HEK293 (cell line): ENCODE measurements around the gene NATD1.

Experiments
- CTCF ChIA-PET: fragments of 350-600 bp; formaldehyde crosslinking; extraction: SDS; loops from one replicate; lab custom pipeline; 2021; ENCODE audit warnings: antibody characterized with exemption; lab: Yijun Ruan, JAX
- POLR2A ChIA-PET: fragments of 300-600 bp; formaldehyde crosslinking; extraction: SDS; loops from one replicate; lab custom pipeline; 2020; ENCODE audit warnings: antibody characterized with exemption, inconsistent platforms; lab: Yijun Ruan, JAX
- H3K27ac ChIP-seq: fragments of 200-500 bp; sonication (Bioruptor generic); 2 replicates; pipeline ENCODE4 v1.5.1; 2014; ENCODE audit warnings: low read depth, low read length, control low read depth, inconsistent platforms; ENCODE audit errors: extremely low read depth
- H3K36me3 ChIP-seq, 2 experiments: fragments of 200-500 bp in 1 of 2; sonication (Bioruptor generic) in 1 of 2; 1 replicate in 1 of 2; 2 replicates in 1 of 2; pipeline ENCODE4 v1.5.1; 2014 to 2017; ENCODE audit warnings: inconsistent platforms in 2 of 2, low read length in 2 of 2; ENCODE audit not compliant: control insufficient read depth in 2 of 2, insufficient read depth in 1 of 2
- H3K4me1 ChIP-seq: fragments of 200-500 bp; sonication (Bioruptor generic); 2 replicates; pipeline ENCODE4 v1.5.1; 2014; ENCODE audit warnings: mild to moderate bottlenecking, low read length, inconsistent platforms; ENCODE audit not compliant: control insufficient read depth, insufficient read depth
- H3K4me3 ChIP-seq: 2 replicates; pipeline ENCODE4 v1.5.1; 2011; ENCODE audit warnings: low read depth, mild to moderate bottlenecking, control low read depth, low read length, moderate library complexity
- H3K9me3 ChIP-seq: fragments of 200-500 bp; sonication (Bioruptor generic); 2 replicates; pipeline ENCODE4 v1.5.1; 2014; ENCODE audit warnings: low read depth, low read length, inconsistent platforms; ENCODE audit not compliant: control insufficient read depth, insufficient read depth
- GLIS1 ChIP-seq: fragments of 450-650 bp; formaldehyde crosslinking; IDR thresholded peaks from 2 replicates; pipeline ENCODE4 v1.5.1; 2016; ENCODE audit warnings: missing biosample characterization, missing genetic modification characterization
- GLIS2 ChIP-seq: fragments of 450-650 bp; formaldehyde crosslinking; IDR thresholded peaks from 2 replicates; pipeline ENCODE4 v1.5.1; 2016; ENCODE audit warnings: missing biosample characterization, missing genetic modification characterization
- IKZF3 ChIP-seq: fragments of 450-650 bp; IDR thresholded peaks from 2 replicates; pipeline ENCODE4 v1.5.0; 2018; ENCODE audit warnings: missing biosample characterization, mild to moderate bottlenecking, missing genetic modification characterization, moderate library complexity
- MZF1 ChIP-seq: fragments of 450-650 bp; formaldehyde crosslinking; IDR thresholded peaks from 2 replicates; pipeline ENCODE4 v1.5.1; 2017; ENCODE audit warnings: missing biosample characterization, missing genetic modification characterization, borderline replicate concordance
- SP3 ChIP-seq: fragments of 450-650 bp; formaldehyde crosslinking; IDR thresholded peaks from 2 replicates; pipeline ENCODE4 v1.5.1; 2016; ENCODE audit warnings: missing biosample characterization, missing genetic modification characterization
- TCF7L2 ChIP-seq: IDR thresholded peaks from 2 replicates; pipeline ENCODE4 v1.6.1; 2011; ENCODE audit warnings: low read depth, mild to moderate bottlenecking, inconsistent platforms, low read length, moderate library complexity, borderline replicate concordance
- YY1 ChIP-seq: fragments of 450-650 bp; formaldehyde crosslinking; IDR thresholded peaks from 2 replicates; pipeline ENCODE4 v1.5.1; 2018; ENCODE audit warnings: missing biosample characterization, missing genetic modification characterization
- ZFHX2 ChIP-seq: fragments of 450-650 bp; formaldehyde crosslinking; conservative IDR thresholded peaks from 2 replicates; pipeline ENCODE4 v1.5.1; 2016; ENCODE audit warnings: missing biosample characterization, missing genetic modification characterization
- ZFP37 ChIP-seq: fragments of 450-650 bp; formaldehyde crosslinking; IDR thresholded peaks from 2 replicates; pipeline ENCODE4 v1.5.1; 2016; ENCODE audit warnings: missing biosample characterization, missing genetic modification characterization
- ZNF10 ChIP-seq: fragments of 450-650 bp; formaldehyde crosslinking; IDR thresholded peaks from 2 replicates; pipeline ENCODE4 v1.5.1; 2017; ENCODE audit warnings: missing biosample characterization, missing genetic modification characterization
- ZNF16 ChIP-seq: fragments of 450-650 bp; formaldehyde crosslinking; IDR thresholded peaks from 2 replicates; pipeline ENCODE4 v1.5.1; 2016; ENCODE audit warnings: low read depth, missing biosample characterization, missing genetic modification characterization
- ZNF394 ChIP-seq: fragments of 450-650 bp; formaldehyde crosslinking; IDR thresholded peaks from 2 replicates; pipeline ENCODE4 v1.5.1; 2016; ENCODE audit warnings: missing biosample characterization, missing genetic modification characterization, mild to moderate bottlenecking, moderate library complexity, borderline replicate concordance
- ZNF433 ChIP-seq: fragments of 450-650 bp; formaldehyde crosslinking; IDR thresholded peaks from 2 replicates; pipeline ENCODE4 v1.5.1; 2016; ENCODE audit warnings: missing biosample characterization, missing genetic modification characterization, low read depth
- ZNF530 ChIP-seq: fragments of 450-650 bp; formaldehyde crosslinking; IDR thresholded peaks from 2 replicates; pipeline ENCODE4 v1.5.1; 2016; ENCODE audit warnings: low read depth, missing biosample characterization, missing genetic modification characterization
- ZNF555 ChIP-seq: fragments of 450-650 bp; formaldehyde crosslinking; conservative IDR thresholded peaks from 2 replicates; pipeline ENCODE4 v1.5.1; 2017; ENCODE audit warnings: missing biosample characterization, mild to moderate bottlenecking, missing genetic modification characterization, inconsistent platforms
- ZNF768 ChIP-seq: fragments of 450-650 bp; formaldehyde crosslinking; IDR thresholded peaks from 2 replicates; pipeline ENCODE4 v1.5.1; 2018; ENCODE audit warnings: missing biosample characterization, mild to moderate bottlenecking, missing genetic modification characterization
- ZSCAN30 ChIP-seq: fragments of 450-650 bp; IDR thresholded peaks from 2 replicates; pipeline ENCODE4 v1.5.1; 2018; ENCODE audit warnings: missing biosample characterization, mild to moderate bottlenecking, missing genetic modification characterization, moderate library complexity
- TF ChIP-seq, protein P1 (sequence below): fragments of 450-650 bp; formaldehyde crosslinking; conservative IDR thresholded peaks from 2 replicates; pipeline ENCODE4 v1.5.1; 2016; ENCODE audit warnings: low read depth, missing biosample characterization, missing genetic modification characterization
- TF ChIP-seq, protein P2 (sequence below): fragments of 450-650 bp; formaldehyde crosslinking; IDR thresholded peaks from 2 replicates; pipeline ENCODE4 v1.5.1; 2017; ENCODE audit warnings: missing biosample characterization, missing genetic modification characterization
- TF ChIP-seq, protein P3 (sequence below): sonication (generic); formaldehyde crosslinking; IDR thresholded peaks from 2 replicates; pipeline ENCODE4 v1.8.1; 2022; ENCODE audit warnings: mild to moderate bottlenecking, moderate library complexity, missing genetic modification reagents

NATD1 gene

DNA sequence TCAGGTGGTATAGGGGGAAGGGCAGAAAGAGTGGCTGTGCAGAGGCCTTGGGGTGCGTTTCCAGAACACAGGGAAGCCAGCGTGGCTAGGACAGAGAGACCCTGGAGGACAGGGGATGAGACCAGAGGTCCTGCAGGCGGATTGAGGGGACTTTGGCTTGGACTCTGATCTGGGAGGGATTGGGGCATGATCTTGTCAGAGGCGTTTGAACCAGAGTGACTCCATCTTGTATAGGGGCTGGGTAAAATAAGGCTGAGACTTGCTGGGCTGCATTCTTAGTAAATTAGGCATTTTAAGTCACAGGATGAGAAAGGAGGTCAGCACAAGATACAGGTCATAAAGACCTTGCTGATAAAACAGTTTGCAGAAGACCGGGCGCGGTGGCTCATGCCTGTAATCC, 5.4 kb upstream of the NATD1 start:
- ChIA-PET CTCF (no interaction called here), POLR2A (interaction anchor here (1.3 kb wide), 1 partner anchor 14 kb away, joined by 4 read pairs; no protein-coding TSS in a partner anchor)
- TF ChIP-seq, protein P1, sequence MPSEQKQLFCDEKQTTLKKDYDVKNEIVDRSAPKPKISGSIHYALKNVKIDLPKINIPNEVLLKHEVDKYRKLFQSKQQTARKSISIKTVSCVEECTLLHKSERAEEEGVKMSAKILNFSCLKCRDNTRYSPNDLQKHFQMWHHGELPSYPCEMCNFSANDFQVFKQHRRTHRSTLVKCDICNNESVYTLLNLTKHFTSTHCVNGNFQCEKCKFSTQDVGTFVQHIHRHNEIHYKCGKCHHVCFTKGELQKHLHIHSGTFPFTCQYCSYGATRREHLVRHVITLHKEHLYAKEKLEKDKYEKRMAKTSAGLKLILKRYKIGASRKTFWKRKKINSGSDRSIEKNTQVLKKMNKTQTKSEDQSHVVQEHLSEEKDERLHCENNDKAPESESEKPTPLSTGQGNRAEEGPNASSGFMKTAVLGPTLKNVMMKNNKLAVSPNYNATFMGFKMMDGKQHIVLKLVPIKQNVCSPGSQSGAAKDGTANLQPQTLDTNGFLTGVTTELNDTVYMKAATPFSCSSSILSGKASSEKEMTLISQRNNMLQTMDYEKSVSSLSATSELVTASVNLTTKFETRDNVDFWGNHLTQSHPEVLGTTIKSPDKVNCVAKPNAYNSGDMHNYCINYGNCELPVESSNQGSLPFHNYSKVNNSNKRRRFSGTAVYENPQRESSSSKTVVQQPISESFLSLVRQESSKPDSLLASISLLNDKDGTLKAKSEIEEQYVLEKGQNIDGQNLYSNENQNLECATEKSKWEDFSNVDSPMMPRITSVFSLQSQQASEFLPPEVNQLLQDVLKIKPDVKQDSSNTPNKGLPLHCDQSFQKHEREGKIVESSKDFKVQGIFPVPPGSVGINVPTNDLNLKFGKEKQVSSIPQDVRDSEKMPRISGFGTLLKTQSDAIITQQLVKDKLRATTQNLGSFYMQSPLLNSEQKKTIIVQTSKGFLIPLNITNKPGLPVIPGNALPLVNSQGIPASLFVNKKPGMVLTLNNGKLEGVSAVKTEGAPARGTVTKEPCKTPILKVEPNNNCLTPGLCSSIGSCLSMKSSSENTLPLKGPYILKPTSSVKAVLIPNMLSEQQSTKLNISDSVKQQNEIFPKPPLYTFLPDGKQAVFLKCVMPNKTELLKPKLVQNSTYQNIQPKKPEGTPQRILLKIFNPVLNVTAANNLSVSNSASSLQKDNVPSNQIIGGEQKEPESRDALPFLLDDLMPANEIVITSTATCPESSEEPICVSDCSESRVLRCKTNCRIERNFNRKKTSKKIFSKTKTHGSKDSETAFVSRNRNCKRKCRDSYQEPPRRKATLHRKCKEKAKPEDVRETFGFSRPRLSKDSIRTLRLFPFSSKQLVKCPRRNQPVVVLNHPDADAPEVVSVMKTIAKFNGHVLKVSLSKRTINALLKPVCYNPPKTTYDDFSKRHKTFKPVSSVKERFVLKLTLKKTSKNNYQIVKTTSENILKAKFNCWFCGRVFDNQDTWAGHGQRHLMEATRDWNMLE = no peak
- TF ChIP-seq ZFP37 (tag by site-specific recombination) (no peak), ZSCAN30 (tag by site-specific recombination) (no peak), ZNF16 (tag by site-specific recombination) (no peak), ZNF10 (tag by site-specific recombination) (no peak), IKZF3 (tag by site-specific recombination) (no peak), MZF1 (tag by site-specific recombination) (no peak), SP3 (tag by site-specific recombination) (no peak), ZFHX2 (tag by site-specific recombination) (no peak), ZNF394 (tag by site-specific recombination) (no peak), ZNF530 (tag by site-specific recombination) (no peak), ZNF433 (tag by site-specific recombination) (no peak), GLIS2 (no peak), GLIS1 (tag by site-specific recombination) (no peak), TCF7L2 (no peak), YY1 (tag by site-specific recombination) (no peak), ZNF768 (tag by site-specific recombination) (no peak), ZNF555 (tag by site-specific recombination) (no peak)
- TF ChIP-seq, protein P2, sequence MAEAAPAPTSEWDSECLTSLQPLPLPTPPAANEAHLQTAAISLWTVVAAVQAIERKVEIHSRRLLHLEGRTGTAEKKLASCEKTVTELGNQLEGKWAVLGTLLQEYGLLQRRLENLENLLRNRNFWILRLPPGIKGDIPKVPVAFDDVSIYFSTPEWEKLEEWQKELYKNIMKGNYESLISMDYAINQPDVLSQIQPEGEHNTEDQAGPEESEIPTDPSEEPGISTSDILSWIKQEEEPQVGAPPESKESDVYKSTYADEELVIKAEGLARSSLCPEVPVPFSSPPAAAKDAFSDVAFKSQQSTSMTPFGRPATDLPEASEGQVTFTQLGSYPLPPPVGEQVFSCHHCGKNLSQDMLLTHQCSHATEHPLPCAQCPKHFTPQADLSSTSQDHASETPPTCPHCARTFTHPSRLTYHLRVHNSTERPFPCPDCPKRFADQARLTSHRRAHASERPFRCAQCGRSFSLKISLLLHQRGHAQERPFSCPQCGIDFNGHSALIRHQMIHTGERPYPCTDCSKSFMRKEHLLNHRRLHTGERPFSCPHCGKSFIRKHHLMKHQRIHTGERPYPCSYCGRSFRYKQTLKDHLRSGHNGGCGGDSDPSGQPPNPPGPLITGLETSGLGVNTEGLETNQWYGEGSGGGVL (tag by site-specific recombination) = no peak
- TF ChIP-seq, protein P3, sequence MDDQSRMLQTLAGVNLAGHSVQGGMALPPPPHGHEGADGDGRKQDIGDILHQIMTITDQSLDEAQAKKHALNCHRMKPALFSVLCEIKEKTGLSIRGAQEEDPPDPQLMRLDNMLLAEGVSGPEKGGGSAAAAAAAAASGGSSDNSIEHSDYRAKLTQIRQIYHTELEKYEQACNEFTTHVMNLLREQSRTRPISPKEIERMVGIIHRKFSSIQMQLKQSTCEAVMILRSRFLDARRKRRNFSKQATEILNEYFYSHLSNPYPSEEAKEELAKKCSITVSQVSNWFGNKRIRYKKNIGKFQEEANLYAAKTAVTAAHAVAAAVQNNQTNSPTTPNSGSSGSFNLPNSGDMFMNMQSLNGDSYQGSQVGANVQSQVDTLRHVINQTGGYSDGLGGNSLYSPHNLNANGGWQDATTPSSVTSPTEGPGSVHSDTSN (CRISPR knock-in tag) = no peak
- H3K36me3 ChIP-seq = no peaks in the 10 kb centered on the region
- no peaks in the 10 kb centered on the region for H3K9me3 ChIP-seq
- H3K4me3 ChIP-seq = no peak overlapping the region
- H3K27ac ChIP-seq = no peak overlapping the region
- H3K4me1 ChIP-seq = 0 out of 2 replicates have a peak, but pooled peaks cover 2% of the 10 kb centered on the region
